Measurements from ENCODE around the gene CTDSPL. TPM values are rescaled to one million over a fixed set of nuclear protein-coding genes. Genes with fewer than 3 reads are reported as not detected.

Gene CTDSPL
- total RNA-seq, 1 donor from 2014 or later: 72.7 TPM

DNA sequence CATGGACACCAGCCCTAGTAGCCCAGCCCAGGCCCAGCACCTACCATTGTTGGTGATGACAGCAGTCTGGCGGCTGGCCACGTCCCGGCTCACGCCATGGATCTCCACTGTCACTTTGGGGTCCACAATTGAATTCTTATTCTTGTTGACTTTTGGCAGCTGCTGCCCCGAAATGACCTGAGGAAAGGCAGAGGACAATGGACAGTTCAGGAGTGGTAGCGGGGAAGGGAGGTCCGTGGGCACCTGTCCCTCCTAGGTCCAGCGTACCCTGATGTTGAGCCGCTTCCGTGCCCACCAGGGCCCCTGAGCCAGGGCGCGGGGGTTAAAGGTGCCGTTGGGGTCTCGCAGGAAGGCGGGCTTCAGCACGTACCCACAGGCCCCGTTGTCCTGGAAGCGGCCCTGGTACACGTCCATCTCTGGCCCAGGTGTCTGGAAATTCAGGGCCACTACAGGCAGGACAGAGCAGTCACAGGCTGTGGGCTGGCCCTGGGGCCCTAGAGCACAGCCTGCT lies 146.6 kb downstream of the CTDSPL start:
- H3K27me3 Mint-ChIP-seq: no peaks in the 10 kb centered on the region
- TF ChIP-seq, protein P1, sequence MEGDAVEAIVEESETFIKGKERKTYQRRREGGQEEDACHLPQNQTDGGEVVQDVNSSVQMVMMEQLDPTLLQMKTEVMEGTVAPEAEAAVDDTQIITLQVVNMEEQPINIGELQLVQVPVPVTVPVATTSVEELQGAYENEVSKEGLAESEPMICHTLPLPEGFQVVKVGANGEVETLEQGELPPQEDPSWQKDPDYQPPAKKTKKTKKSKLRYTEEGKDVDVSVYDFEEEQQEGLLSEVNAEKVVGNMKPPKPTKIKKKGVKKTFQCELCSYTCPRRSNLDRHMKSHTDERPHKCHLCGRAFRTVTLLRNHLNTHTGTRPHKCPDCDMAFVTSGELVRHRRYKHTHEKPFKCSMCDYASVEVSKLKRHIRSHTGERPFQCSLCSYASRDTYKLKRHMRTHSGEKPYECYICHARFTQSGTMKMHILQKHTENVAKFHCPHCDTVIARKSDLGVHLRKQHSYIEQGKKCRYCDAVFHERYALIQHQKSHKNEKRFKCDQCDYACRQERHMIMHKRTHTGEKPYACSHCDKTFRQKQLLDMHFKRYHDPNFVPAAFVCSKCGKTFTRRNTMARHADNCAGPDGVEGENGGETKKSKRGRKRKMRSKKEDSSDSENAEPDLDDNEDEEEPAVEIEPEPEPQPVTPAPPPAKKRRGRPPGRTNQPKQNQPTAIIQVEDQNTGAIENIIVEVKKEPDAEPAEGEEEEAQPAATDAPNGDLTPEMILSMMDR (conservative IDR thresholded peaks at IDR 0.05): no peak
- H3K4me1 Mint-ChIP-seq (ENCODE audit: unreplicated experiment): peaks cover 15% of the 10 kb centered on the region
- DNase-seq (ENCODE audit: extremely low spot score, unreplicated experiment): no peak
- H3K27ac Mint-ChIP-seq: no peak overlapping the region
- no peaks in the 10 kb centered on the region for H3K9me3 Mint-ChIP-seq
- no peak overlapping the region for H3K4me3 Mint-ChIP-seq
- H3K36me3 Mint-ChIP-seq: peaks cover 5% of the 10 kb centered on the region

DNA sequence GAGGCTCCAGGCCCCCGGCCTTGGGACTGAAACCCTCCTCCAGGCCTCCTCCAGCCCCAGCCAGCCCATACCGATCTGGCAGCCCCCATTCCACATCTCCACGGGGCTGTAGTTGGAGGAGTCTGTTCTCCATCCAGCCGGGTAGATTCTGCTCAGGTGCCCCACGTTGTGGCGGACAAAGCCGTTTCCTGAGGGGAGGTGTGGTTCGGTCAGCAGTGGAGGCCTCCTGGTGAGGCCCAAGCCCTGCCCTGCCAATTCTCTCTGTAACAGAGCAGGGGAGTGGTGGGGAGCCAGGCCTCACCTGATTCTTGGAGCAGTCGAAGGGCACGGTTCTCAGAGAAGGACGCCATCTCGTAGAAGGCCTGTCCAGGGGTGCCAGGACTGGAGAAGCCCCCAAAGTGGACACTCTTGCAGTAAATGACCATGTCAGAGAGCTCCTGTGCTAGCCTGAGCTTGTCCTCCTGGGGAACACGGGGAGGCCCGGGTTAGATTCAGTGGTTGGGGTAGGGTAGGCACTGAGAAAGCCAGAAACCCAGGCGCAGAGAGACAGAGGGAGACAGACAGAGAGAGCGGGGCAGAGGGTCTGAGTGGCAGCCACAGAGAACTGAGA lies 147.4 kb downstream of the CTDSPL start:
- Mint-ChIP-seq H3K27ac (no peak overlapping the region), H3K36me3 (peaks cover 11% of the 10 kb centered on the region), H3K4me3 (no peak overlapping the region), H3K27me3 (no peaks in the 10 kb centered on the region), H3K9me3 (no peaks in the 10 kb centered on the region), H3K4me1 (ENCODE audit: unreplicated experiment) (peaks cover 15% of the 10 kb centered on the region)
- DNase-seq (ENCODE audit: extremely low spot score, unreplicated experiment): no peak
- TF ChIP-seq, protein P1 (conservative IDR thresholded peaks at IDR 0.05): no peak

DNA sequence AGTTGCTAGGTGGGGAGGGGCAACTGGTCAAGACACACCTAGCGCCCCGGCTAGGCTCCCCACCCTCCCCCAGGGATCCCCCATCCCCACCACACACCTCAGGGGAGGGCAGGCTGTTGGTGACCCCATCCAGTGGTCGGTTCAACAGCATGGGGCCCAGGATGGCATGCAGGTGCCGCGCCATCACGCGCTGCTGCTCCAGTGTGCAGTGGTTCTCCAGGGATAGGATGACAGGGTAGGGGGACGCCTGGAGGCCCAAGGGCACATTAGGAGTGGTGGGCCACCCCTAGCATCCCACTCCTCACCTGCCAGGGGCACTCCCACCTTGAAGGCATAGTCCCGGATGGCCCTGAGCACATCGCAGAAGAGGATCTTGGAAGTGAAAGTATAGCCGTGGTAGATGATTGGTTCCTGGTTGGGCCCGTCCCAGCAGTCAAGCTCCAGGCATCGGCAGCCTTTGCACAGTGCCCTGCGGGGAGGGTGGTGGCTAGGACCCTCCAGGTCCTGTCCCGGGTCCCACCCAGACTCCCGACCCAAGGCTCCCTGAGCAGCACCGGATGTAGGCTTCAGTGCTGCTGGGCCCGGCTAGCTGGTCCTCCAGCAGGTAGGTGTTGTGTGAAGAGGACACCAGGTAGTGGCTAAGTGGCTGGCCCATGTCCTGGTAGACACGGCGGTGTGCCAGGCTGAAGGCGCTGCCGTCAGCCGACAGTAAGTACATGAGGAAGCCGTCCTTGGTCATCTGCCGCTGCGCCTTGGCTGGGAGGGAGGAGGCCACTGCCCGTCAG lies 148.3 kb downstream of the CTDSPL start:
- no peak overlapping the region for H3K4me3 Mint-ChIP-seq
- no peak overlapping the region for H3K27ac Mint-ChIP-seq
- peaks cover 16% of the 10 kb centered on the region for H3K36me3 Mint-ChIP-seq
- TF ChIP-seq, protein P1 (conservative IDR thresholded peaks at IDR 0.05): no peak
- no peaks in the 10 kb centered on the region for H3K27me3 Mint-ChIP-seq
- no peak for DNase-seq (ENCODE audit: extremely low spot score, unreplicated experiment)
- peaks cover 2% of the 10 kb centered on the region for H3K9me3 Mint-ChIP-seq
- H3K4me1 Mint-ChIP-seq (ENCODE audit: unreplicated experiment): peaks cover 6% of the 10 kb centered on the region

DNA sequence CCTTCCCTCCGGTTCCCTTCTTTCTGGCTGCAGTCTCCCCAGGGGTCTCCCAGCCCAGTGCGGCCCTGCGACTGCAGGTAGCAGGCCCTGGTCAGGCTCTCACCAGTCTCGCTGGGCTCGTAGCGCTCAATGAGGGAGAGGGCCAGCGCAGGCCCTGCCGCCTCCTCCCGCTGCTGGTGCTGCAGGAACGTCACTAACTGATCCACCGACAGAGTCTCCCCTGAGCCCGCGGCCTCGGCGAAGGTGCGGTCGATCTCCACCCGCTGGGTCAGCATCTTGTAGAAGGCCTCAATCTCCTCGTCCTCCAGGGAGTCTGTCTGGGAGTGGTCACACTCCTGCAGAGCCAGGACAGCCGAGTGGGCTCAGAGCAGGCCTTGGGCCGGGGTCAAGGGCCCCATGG lies 149.4 kb downstream of the CTDSPL start:
- TF ChIP-seq, protein P1 (conservative IDR thresholded peaks at IDR 0.05): no peak
- Mint-ChIP-seq H3K36me3 (peaks cover 26% of the 10 kb centered on the region), H3K4me1 (ENCODE audit: unreplicated experiment) (no peaks in the 10 kb centered on the region), H3K27ac (no peak overlapping the region), H3K4me3 (no peak overlapping the region), H3K9me3 (peaks cover 7% of the 10 kb centered on the region), H3K27me3 (no peaks in the 10 kb centered on the region)
- DNase-seq (ENCODE audit: extremely low spot score, unreplicated experiment): no peak

DNA sequence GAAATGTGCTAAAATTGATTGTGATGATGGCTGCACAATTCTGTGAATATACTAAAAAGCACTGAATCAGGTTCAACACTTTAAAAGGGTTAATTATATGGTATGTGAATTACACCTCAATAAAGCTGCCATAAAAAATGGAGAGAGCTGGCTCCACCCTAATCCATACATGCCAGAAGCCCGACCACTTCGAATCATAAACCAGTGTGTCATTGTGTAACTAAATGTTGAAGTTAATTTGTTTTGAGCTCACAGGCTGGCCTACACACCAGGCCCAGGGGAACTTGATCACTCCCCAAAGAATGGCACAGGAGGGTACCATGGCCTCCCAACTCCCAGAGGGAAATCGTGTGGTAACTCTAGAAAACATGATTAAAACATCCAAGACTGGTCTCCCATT lies 153.8 kb downstream of the CTDSPL start:
- H3K27me3 Mint-ChIP-seq: no peaks in the 10 kb centered on the region
- DNase-seq (ENCODE audit: extremely low spot score, unreplicated experiment): no peak
- no peak overlapping the region for H3K27ac Mint-ChIP-seq
- no peak overlapping the region for H3K4me3 Mint-ChIP-seq
- TF ChIP-seq, protein P1 (conservative IDR thresholded peaks at IDR 0.05): no peak
- H3K36me3 Mint-ChIP-seq: peaks cover 36% of the 10 kb centered on the region
- H3K9me3 Mint-ChIP-seq: peaks cover 7% of the 10 kb centered on the region
- H3K4me1 Mint-ChIP-seq (ENCODE audit: unreplicated experiment): no peaks in the 10 kb centered on the region

All from type B pancreatic cell (in vitro differentiated cells).